LNCaP clone FGC (cell line): ENCODE measurements around the gene COBL.

Source experiments
- DNase-seq: peaks from one replicate; pipeline ENCODE4 v3.0.0-alpha.2; 2011; ENCODE audit warnings: low read depth
- H3K4me3 ChIP-seq: 2 replicates; pipeline ENCODE4 v1.5.1; 2011; ENCODE audit warnings: mild to moderate bottlenecking, low read depth, low read length, control low read depth
- CTCF ChIP-seq: IDR thresholded peaks from 2 replicates; pipeline ENCODE4 v1.5.1; 2012; ENCODE audit warnings: mild to moderate bottlenecking; ENCODE audit not compliant: control insufficient read depth, insufficient read depth; ENCODE audit errors: extremely low read depth

COBL gene

GRCh38 chr7:51326656-51327286 is 10.2 kb upstream of the COBL start:
- no peak overlapping the region for H3K4me3 ChIP-seq
- DNase-seq, result no peak
- no peak for TF ChIP-seq CTCF

DNA sequence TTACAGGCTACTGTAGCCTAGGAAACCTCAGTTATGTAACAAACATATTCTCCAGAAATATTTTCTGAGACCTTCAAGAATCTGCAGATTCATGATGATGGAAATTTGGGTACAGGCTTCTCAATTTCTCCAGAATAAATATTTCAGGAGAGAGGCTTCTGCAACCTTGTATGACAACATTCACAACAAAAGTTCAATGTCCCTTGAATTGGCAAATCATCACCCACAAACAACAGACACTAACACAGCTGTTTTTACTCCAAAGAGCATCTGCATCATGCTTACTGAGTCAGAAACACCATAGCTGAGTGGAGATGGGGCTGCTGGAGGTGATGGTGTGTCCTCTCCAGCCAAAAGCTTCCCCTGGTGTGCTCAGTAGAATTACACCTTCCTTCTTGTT is 9.3 kb upstream of the COBL start:
- no peak for DNase-seq
- no peak overlapping the region for H3K4me3 ChIP-seq
- TF ChIP-seq CTCF, result no peak

DNA sequence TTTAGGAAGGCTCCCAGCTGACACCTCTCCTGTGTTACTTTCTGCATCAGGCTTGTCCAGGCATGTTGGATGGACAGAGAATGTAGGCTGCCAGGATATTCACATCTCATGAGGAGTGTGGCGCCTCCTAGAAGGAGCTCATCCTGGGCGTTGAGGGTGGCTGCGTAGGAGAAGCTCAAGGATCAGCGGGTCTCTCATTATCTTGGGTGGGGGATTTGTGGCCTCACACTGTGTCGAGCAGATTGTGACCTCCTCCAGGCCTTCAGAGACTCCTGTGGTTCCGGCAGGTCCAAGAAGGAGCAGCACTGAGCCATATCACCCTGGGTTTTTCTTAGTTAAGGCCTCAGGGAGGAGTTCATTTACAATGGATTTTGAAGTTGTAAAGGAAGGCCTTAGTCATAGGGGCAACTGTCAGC is 8.7 kb upstream of the COBL start:
- H3K4me3 ChIP-seq, result no peak overlapping the region
- no peak for TF ChIP-seq CTCF
- DNase-seq, result no peak

GRCh38 chr7:51324206-51324898 is 7.7 kb upstream of the COBL start:
- no peak overlapping the region for H3K4me3 ChIP-seq
- no peak for DNase-seq
- no peak for TF ChIP-seq CTCF

DNA sequence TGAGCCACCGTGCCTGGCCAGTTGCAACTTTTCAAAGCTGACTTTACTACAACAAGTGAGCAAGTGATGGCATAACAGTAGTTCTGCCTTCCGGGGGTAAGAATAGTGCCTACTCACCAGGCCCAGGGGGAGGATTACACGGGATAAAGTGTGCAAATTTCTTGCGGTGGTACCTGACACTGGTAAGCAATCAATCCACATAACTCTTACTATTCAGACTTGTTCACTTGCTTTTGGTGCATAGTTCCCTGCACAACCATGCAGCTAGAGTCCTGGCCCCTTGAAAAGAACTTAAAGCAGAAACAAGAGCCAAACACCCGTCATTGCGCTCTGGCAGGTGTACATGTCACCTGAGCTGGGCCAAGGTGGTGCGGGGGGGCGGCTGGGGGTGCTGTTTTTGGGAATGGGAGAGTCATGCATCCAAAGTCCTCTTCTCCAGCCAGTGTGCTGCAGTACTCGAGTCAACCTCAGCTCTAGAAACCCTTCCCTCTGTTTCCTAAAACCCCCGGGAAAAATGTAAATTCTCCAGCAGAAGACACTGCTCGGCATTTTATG is 5.4 kb upstream of the COBL start:
- DNase-seq, result no peak
- H3K4me3 ChIP-seq, result no peak overlapping the region
- TF ChIP-seq CTCF, result no peak

- H3K4me3 ChIP-seq, result no peak overlapping the region
- no peak for DNase-seq
- TF ChIP-seq CTCF, result no peak
Observed at GRCh38 chr7:51318886-51319579, 2.4 kb upstream of the COBL start.

DNA sequence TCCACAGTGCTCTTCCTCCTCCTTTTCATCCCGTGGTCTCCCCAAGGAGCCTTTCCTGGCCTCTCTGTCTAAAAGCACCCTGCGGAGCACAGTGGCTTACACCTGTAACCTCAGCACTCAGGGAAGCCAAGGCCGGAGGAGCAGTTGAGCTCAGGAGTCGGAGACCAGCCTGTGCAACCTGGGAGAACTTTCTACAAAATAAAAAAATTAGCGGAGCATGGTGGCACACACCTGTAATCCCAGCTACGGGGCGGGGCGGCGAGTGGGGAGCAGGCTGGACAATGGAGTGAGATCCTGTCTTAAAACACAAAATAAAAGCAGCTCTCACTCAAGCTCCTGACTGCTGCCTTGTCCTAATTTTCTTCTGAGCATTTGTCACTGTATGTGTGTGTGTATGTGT is 1.4 kb upstream of the COBL start:
- H3K4me3 ChIP-seq, result no peak overlapping the region
- DNase-seq, result no peak
- TF ChIP-seq CTCF, result no peak
